Measurements from ENCODE around the gene CCNL1.

DNA sequence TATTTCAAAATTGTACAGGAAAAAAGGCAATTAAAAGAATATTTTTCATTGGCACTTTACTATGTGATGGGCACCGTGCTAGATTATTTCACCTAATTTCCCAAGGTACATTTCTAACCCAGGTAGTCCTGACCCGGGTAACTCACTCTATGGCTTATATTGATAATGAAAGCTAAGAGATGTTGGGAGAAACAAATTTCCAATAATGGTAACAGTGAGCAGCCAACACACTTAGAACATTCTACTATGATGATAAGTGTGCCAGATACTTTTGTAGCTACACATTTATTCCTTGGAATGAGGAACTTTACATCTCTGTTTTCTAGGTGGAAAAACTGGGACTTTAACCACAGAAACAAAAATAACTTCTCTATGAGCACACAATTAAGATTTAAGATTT, 7.5 kb downstream of the CCNL1 start:
- TF ChIP-seq CTCF (IDR thresholded peaks at IDR 0.05) (no peak), POLR2AphosphoS5 (IDR thresholded peaks at IDR 0.05) (no peak), POLR2A (IDR thresholded peaks at IDR 0.05) (no peak)
